IMR-90 (cell line): ENCODE measurements around the gene DIAPH2. TPM values are rescaled to one million over a fixed set of nuclear protein-coding genes. Genes with fewer than 3 reads are reported as not detected.

Source experiments
- ATAC-seq: fragments of 200-7000 bp; cut with Tn5 transposase; 2 replicates; pipeline ENCODE4 v1.9.1; 2020; ENCODE audit warnings: low read depth, mild to moderate bottlenecking, moderate library complexity
- BruUV-seq: library from RNA; stranded (reverse); fragments of 400-500 nt; replicated peaks from 2 replicates; lab custom pipeline; 2021; lab: Mats Ljungman, UMichigan
- CTCF ChIA-PET: fragments of 300-600 bp; formaldehyde crosslinking; extraction: SDS; loops from one replicate; lab custom pipeline; 2021; ENCODE audit warnings: antibody characterized with exemption; lab: Yijun Ruan, JAX
- POLR2A ChIA-PET: fragments of 300-600 bp; sonication (Branson Sonifier 250); formaldehyde crosslinking; loops from one replicate; lab custom pipeline; 2022; ENCODE audit warnings: antibody characterized with exemption; ENCODE audit not compliant: unreplicated experiment; lab: Charles Lee
- DNase-seq: peaks from one replicate; pipeline ENCODE4 v3.0.0; 2013
- H2AFZ ChIP-seq: replicated peaks from 2 replicates; pipeline ENCODE3; 2013; ENCODE audit warnings: low read length, mild to moderate bottlenecking; ENCODE audit not compliant: poor library complexity
- H2AK5ac ChIP-seq: 2 replicates; pipeline ENCODE4 v1.6.1; 2013; ENCODE audit warnings: low read depth, low read length, inconsistent platforms
- H2AK9ac ChIP-seq: replicated peaks from 2 replicates; pipeline ENCODE3; 2013; ENCODE audit warnings: mild to moderate bottlenecking, low read depth, low read length, moderate library complexity; ENCODE audit not compliant: poor library complexity
- H2BK120ac ChIP-seq: 2 replicates; pipeline ENCODE4 v1.6.1; 2013; ENCODE audit warnings: low read depth, low read length, inconsistent platforms
- H2BK15ac ChIP-seq: 3 replicates; pipeline ENCODE4 v1.6.1; 2013; ENCODE audit warnings: low read depth, low read length, inconsistent platforms
- H2BK20ac ChIP-seq: 2 replicates; pipeline ENCODE4 v1.6.1; 2013; ENCODE audit warnings: low read depth, mild to moderate bottlenecking, inconsistent platforms, low read length, moderate library complexity
- H2BK5ac ChIP-seq: 2 replicates; pipeline ENCODE4 v1.6.1; 2013; ENCODE audit warnings: mild to moderate bottlenecking, low read depth, low read length, inconsistent platforms; ENCODE audit not compliant: poor library complexity, severe bottlenecking
- H3K14ac ChIP-seq: replicated peaks from 2 replicates; pipeline ENCODE4 v1.6.1; 2013; ENCODE audit warnings: low read depth, low read length, inconsistent platforms
- H3K18ac ChIP-seq: 2 replicates; pipeline ENCODE4 v1.6.1; 2013; ENCODE audit warnings: low read depth, low read length, control low read depth
- H3K23ac ChIP-seq: 2 replicates; pipeline ENCODE4 v1.6.1; 2013; ENCODE audit warnings: low read depth, low read length, inconsistent platforms
- H3K27ac ChIP-seq: 2 replicates; pipeline ENCODE4 v1.5.1; 2013; ENCODE audit warnings: mild to moderate bottlenecking, control low read depth, low read length; ENCODE audit not compliant: insufficient read depth
- H3K27me3 ChIP-seq: 2 replicates; pipeline ENCODE4 v1.6.1; 2013; ENCODE audit warnings: low read length; ENCODE audit not compliant: control insufficient read depth, insufficient read depth
- H3K36me3 ChIP-seq: 2 replicates; pipeline ENCODE4 v1.6.1; 2013; ENCODE audit warnings: low read length, mixed read lengths; ENCODE audit not compliant: control insufficient read depth, insufficient read depth
- H3K4ac ChIP-seq: 2 replicates; pipeline ENCODE4 v1.6.1; 2013; ENCODE audit warnings: low read depth, low read length, inconsistent platforms
- H3K4me1 ChIP-seq: 2 replicates; pipeline ENCODE4 v1.6.1; 2013; ENCODE audit warnings: low read length, mixed read lengths; ENCODE audit not compliant: control insufficient read depth, insufficient read depth
- H3K4me2 ChIP-seq: 2 replicates; pipeline ENCODE4 v1.6.1; 2013; ENCODE audit warnings: low read depth, mild to moderate bottlenecking, control low read depth, low read length, moderate library complexity
- H3K4me3 ChIP-seq: 2 replicates; pipeline ENCODE4 v1.5.1; 2013; ENCODE audit warnings: low read depth, mild to moderate bottlenecking, control low read depth, low read length, moderate library complexity; ENCODE audit not compliant: insufficient read depth
- H3K56ac ChIP-seq: 2 replicates; pipeline ENCODE4 v1.6.1; 2013; ENCODE audit warnings: low read length, inconsistent platforms; ENCODE audit not compliant: insufficient read depth; ENCODE audit errors: extremely low read depth
- H3K79me1 ChIP-seq, 2 experiments: 2 replicates each; pipeline ENCODE4 v1.6.1; 2013; ENCODE audit warnings: low read length in 2 of 2, inconsistent platforms in 1 of 2, low read depth in 1 of 2
- H3K9ac ChIP-seq: 2 replicates; pipeline ENCODE4 v1.6.1; 2013; ENCODE audit warnings: low read depth, low read length, control low read depth
- H3K9me1 ChIP-seq: 2 replicates; pipeline ENCODE4 v1.6.1; 2013; ENCODE audit warnings: low read length, inconsistent platforms; ENCODE audit not compliant: insufficient read depth
- H3K9me3 ChIP-seq: 2 replicates; pipeline ENCODE4 v1.6.1; 2013; ENCODE audit warnings: low read length; ENCODE audit not compliant: control insufficient read depth, insufficient read depth
- H4K20me1 ChIP-seq: 2 replicates; pipeline ENCODE4 v1.6.1; 2013; ENCODE audit warnings: low read length, inconsistent platforms; ENCODE audit not compliant: insufficient read depth
- H4K5ac ChIP-seq: 2 replicates; pipeline ENCODE4 v1.6.1; 2013; ENCODE audit warnings: mild to moderate bottlenecking, low read depth, low read length, control low read depth
- H4K8ac ChIP-seq, 2 experiments: 2 replicates each; pipeline ENCODE4 v1.6.1; 2013; ENCODE audit warnings: low read depth in 2 of 2, low read length in 2 of 2, control low read depth in 1 of 2, inconsistent platforms in 1 of 2
- H4K91ac ChIP-seq: 2 replicates; pipeline ENCODE4 v1.6.1; 2013; ENCODE audit warnings: low read depth, low read length, inconsistent platforms; ENCODE audit not compliant: insufficient read depth
- CHD1 ChIP-seq: IDR thresholded peaks from 2 replicates; pipeline ENCODE4 v1.6.1; 2012; ENCODE audit warnings: low read depth, low read length, improper control_type of control experiment
- MAFK ChIP-seq: IDR thresholded peaks from 2 replicates; pipeline ENCODE4 v1.6.1; 2012; ENCODE audit warnings: low read depth, low read length, improper control_type of control experiment
- POLR2A ChIP-seq: IDR thresholded peaks from 2 replicates; pipeline ENCODE4 v1.6.1; 2012; ENCODE audit warnings: mild to moderate bottlenecking, low read depth, low read length
- RFX5 ChIP-seq: IDR thresholded peaks from 2 replicates; pipeline ENCODE4 v1.8.0; 2012; ENCODE audit warnings: low read depth, mild to moderate bottlenecking, low read length, moderate library complexity
- SMC3 ChIP-seq: fragments of 150-350 bp; IDR thresholded peaks from 2 replicates; pipeline ENCODE4 v1.6.1; 2016; ENCODE audit warnings: low read depth, mild to moderate bottlenecking, antibody characterized with exemption, low read length, moderate library complexity
- WGBS, 2 experiments: methylation state at CpG; one replicate each; pipeline versions ENCODE4 v1.1.5 to v1.1.7; 2013; ENCODE audit warnings: missing lambda C conversion rate in 2 of 2; ENCODE audit not compliant: insufficient read length in 1 of 2; ENCODE audit errors: extremely low coverage in 2 of 2; 5-methylcytosine and 5-hydroxymethylcytosine counted together
- dilution Hi-C: fragments of 300-500 bp; cut with HindIII; formaldehyde crosslinking; loops from one replicate; pipeline ENCODE4 v1.14.3; 2018; ENCODE audit warnings: low sequenced_read_pairs; ENCODE audit not compliant: unreplicated experiment
- in situ Hi-C: fragments of 300-500 bp; cut with MboI; formaldehyde crosslinking; loops from 3 replicates; pipeline ENCODE4 v1.14.3; 2019; ENCODE audit warnings: low sequenced_read_pairs, inconsistent platforms, mixed read lengths
- intact Hi-C: fragments of 100-400 bp; cut with micrococcal nuclease; formaldehyde crosslinking; loops from 2 replicates; pipeline ENCODE4 v1.10.0; 2022
- polyA plus RNA-seq, 3 experiments: library from polyadenylated mRNA; depleted of rRNA; stranded (reverse); fragments of >200 nt; gene quantifications; 2 replicates each; pipeline ENCODE4 v1.2.3, GENCODE V29; 2012; ENCODE audit warnings: low replicate concordance in 1 of 3
- total RNA-seq: library from RNA; depleted of rRNA; stranded (reverse); fragments of >200 nt; gene quantifications from 2 replicates; pipeline ENCODE4 v1.2.3, GENCODE V29; 2012
- TF ChIP-seq, protein P1 (sequence below): fragments of 150-350 bp; IDR thresholded peaks from 2 replicates; pipeline ENCODE4 v1.6.1; 2016; ENCODE audit warnings: low read depth, mild to moderate bottlenecking, low read length, moderate library complexity, borderline replicate concordance

DIAPH2 gene
- total and polyA plus RNA-seq, 2 of the 4 experiments (the other 2 are of a cell fraction): 3.6 to 19.9 TPM

DNA sequence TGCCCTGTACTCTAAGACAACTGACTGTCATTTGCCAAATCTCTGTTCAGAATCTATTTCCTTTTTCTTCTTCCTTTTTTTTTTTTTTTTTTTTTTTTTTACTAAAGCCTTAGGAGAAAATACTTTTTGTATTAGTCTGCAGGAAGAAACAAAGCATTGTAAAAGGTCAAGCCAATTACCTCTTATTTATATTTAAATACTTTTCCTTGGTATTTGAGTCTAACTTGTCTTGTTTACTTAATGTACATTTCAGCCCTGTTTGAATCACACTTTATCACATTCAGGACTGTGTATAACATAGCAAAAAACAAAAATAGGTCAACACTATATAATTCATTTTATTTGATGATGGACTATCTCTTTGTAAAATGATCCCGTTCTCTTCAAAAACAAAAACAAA, 461.3 kb downstream of the DIAPH2 start:
- no peak overlapping the region for H4K91ac ChIP-seq
- H3K4me3 ChIP-seq: no peak overlapping the region
- H3K9me1 ChIP-seq: no peaks in the 10 kb centered on the region
- H3K4me2 ChIP-seq: no peak overlapping the region
- no peaks in the 10 kb centered on the region for H3K9me3 ChIP-seq
- DNase-seq (no peak), ATAC-seq (no peak)
- dilution Hi-C loops (no loop called here), intact Hi-C loops (no loop called here), in situ Hi-C loops (no loop called here)
- H3K18ac ChIP-seq: no peak overlapping the region
- no peak overlapping the region for H4K5ac ChIP-seq
- H2BK120ac ChIP-seq: no peak overlapping the region
- no peaks in the 10 kb centered on the region for H3K4me1 ChIP-seq
- TF ChIP-seq, protein P1, sequence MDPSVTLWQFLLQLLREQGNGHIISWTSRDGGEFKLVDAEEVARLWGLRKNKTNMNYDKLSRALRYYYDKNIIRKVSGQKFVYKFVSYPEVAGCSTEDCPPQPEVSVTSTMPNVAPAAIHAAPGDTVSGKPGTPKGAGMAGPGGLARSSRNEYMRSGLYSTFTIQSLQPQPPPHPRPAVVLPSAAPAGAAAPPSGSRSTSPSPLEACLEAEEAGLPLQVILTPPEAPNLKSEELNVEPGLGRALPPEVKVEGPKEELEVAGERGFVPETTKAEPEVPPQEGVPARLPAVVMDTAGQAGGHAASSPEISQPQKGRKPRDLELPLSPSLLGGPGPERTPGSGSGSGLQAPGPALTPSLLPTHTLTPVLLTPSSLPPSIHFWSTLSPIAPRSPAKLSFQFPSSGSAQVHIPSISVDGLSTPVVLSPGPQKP: no peak
- TF ChIP-seq POLR2A (no peak), MAFK (no peak), CHD1 (no peak), RFX5 (no peak), SMC3 (no peak)
- CTCF ChIA-PET: no interaction called here
- H3K14ac ChIP-seq: no peak overlapping the region
- no peak overlapping the region for H2AFZ ChIP-seq
- no peak overlapping the region for H2BK20ac ChIP-seq
- no peaks in the 10 kb centered on the region for H4K20me1 ChIP-seq
- H3K4ac ChIP-seq: no peak overlapping the region
- no peak overlapping the region for H2AK9ac ChIP-seq
- no CpG with 5 or more reads among the region's 1 CpG for WGBS, 2 experiments
- H3K27ac ChIP-seq: no peak overlapping the region
- POLR2A ChIA-PET: no interaction called here
- no peak overlapping the region for H4K8ac ChIP-seq
- no peak overlapping the region for H3K9ac ChIP-seq
- no peaks in the 10 kb centered on the region for H3K79me1 ChIP-seq
- BruUV-seq: no TSS peak
- H2BK5ac ChIP-seq: no peak overlapping the region
- H3K23ac ChIP-seq: no peak overlapping the region
- no peaks in the 10 kb centered on the region for H3K27me3 ChIP-seq
- H2BK15ac ChIP-seq: no peak overlapping the region
- H3K56ac ChIP-seq: no peak overlapping the region
- H3K36me3 ChIP-seq: no peaks in the 10 kb centered on the region
- no peak overlapping the region for H2AK5ac ChIP-seq
